ENCODE results near the gene TMEM132A. TPM values are rescaled to one million over a fixed set of nuclear protein-coding genes. Genes with fewer than 3 reads are reported as not detected.

Gene TMEM132A
- total and polyA plus RNA-seq, 10 donors: 5.6 to 15.6 (median 10.5) TPM

GRCh38 chr11:60985991-60986915, 62.0 kb downstream of the TMEM132A start:
- peak overlapping the region in 1 of 8 donors; percentile 15 for H3K4me3 ChIP-seq
- H3K27ac ChIP-seq: peak overlapping the region; percentile 33 to 88 (median 66)
- intact Hi-C loops (cut with DNase I; ENCODE audit: low total_unique reads): no loop called here

More at GRCh38 chr11:60985991-60986915, 62.0 kb downstream of the TMEM132A start:
- peak; percentile 91 for DNase-seq
- Histone ChIP-seq H3K36me3 (no peaks in the 10 kb centered on the region), H3K9me3 (no peaks in the 10 kb centered on the region), H3K4me1 (peaks cover 8 to 77% (median 38%) of the 10 kb centered on the region in 6 donors), H3K27me3 (replicated peaks in 1 of 7) (no peaks in the 10 kb centered on the region)
- WGBS, 5 donors: 62 to 67% (median 64%) methylated on average over 17 of the region's 17 CpGs
- TF ChIP-seq POLR2A (IDR thresholded peaks at IDR 0.05): no peak
- peak in 2 of 3 donors; percentile 67 to 74 for TF ChIP-seq POLR2AphosphoS5 (IDR thresholded peaks at IDR 0.05)

Small RNA genes lying within 50 kb of the gene (small RNA-seq; reads per million reads assigned to genes)
- 0 reads per million in 4 donors for gene RNU6-933P

Other genes with a start within 250 kb of the TMEM132A start
- not detected for gene MS4A8, start 224.8 kb upstream of the TMEM132A start, total RNA-seq
- under 1 TPM in 1 of 3 donors, not detected in 2; 0.19 TPM for gene MS4A8, start 224.8 kb upstream of the TMEM132A start, polyA plus RNA-seq
- not detected for gene MS4A18, start 199.7 kb upstream of the TMEM132A start, total RNA-seq
- gene MS4A18, start 199.7 kb upstream of the TMEM132A start, polyA plus RNA-seq: not detected
- gene MS4A15, start 167.6 kb upstream of the TMEM132A start, total RNA-seq: not detected
- not detected for gene MS4A15, start 167.6 kb upstream of the TMEM132A start, polyA plus RNA-seq
- gene MS4A10, start 139.1 kb upstream of the TMEM132A start, total RNA-seq: not detected
- gene MS4A10, start 139.1 kb upstream of the TMEM132A start, polyA plus RNA-seq: not detected
- 10 to 100 TPM in 6 of 7 donors, 1 to 10 TPM in 1; 8.3 to 21.6 (median 11.3) TPM for gene CCDC86, start 82.3 kb upstream of the TMEM132A start, total RNA-seq
- 10 to 100 TPM in 2 of 3 donors, 1 to 10 TPM in 1; 7.6 to 15.4 (median 13.3) TPM for gene CCDC86, start 82.3 kb upstream of the TMEM132A start, polyA plus RNA-seq
- gene PTGDR2, start 68.5 kb upstream of the TMEM132A start, total RNA-seq: 1 to 10 TPM in 1 of 7 donors, under 1 TPM in 5, not detected in 1; 0.16 to 1.1 (median 0.48) TPM
- gene PTGDR2, start 68.5 kb upstream of the TMEM132A start, polyA plus RNA-seq: under 1 TPM; 0.10 to 0.22 (median 0.14) TPM
- not detected for gene ZP1, start 56.9 kb upstream of the TMEM132A start, total RNA-seq
- gene ZP1, start 56.9 kb upstream of the TMEM132A start, polyA plus RNA-seq: under 1 TPM in 2 of 3 donors, not detected in 1; 0.05 to 0.07 TPM
- 10 to 100 TPM; 58.7 to 81.1 (median 73.4) TPM for gene PRPF19, start 17.9 kb upstream of the TMEM132A start, total RNA-seq
- gene PRPF19, start 17.9 kb upstream of the TMEM132A start, polyA plus RNA-seq: 10 to 100 TPM; 65.2 to 76.7 (median 66.4) TPM
- gene TMEM109, start 10.3 kb upstream of the TMEM132A start, total RNA-seq: 100 to 1,000 TPM in 6 of 7 donors, 10 to 100 TPM in 1; 82.1 to 125 (median 109) TPM
- gene TMEM109, start 10.3 kb upstream of the TMEM132A start, polyA plus RNA-seq: 10 to 100 TPM; 53.6 to 84.7 (median 84.5) TPM
- gene SLC15A3, start 27.7 kb downstream of the TMEM132A start, total RNA-seq: 100 to 1,000 TPM in 4 of 7 donors, 10 to 100 TPM in 3; 62.9 to 133 (median 114) TPM
- 100 to 1,000 TPM in 2 of 3 donors, 10 to 100 TPM in 1; 83.8 to 139 (median 115) TPM for gene SLC15A3, start 27.7 kb downstream of the TMEM132A start, polyA plus RNA-seq
- gene CD6, start 47.2 kb downstream of the TMEM132A start, total RNA-seq: 10 to 100 TPM; 13.4 to 47.6 (median 31.4) TPM
- 10 to 100 TPM; 10.9 to 21.8 (median 20.3) TPM for gene CD6, start 47.2 kb downstream of the TMEM132A start, polyA plus RNA-seq
- gene CD5, start 178.0 kb downstream of the TMEM132A start, total RNA-seq: 10 to 100 TPM in 6 of 7 donors, 1 to 10 TPM in 1; 9.2 to 27.4 (median 18.3) TPM
- gene CD5, start 178.0 kb downstream of the TMEM132A start, polyA plus RNA-seq: 1 to 10 TPM; 2.7 to 6.3 (median 4.9) TPM
- gene VPS37C, start 237.0 kb downstream of the TMEM132A start, total RNA-seq: 10 to 100 TPM; 15.7 to 32.3 (median 23.5) TPM
- gene VPS37C, start 237.0 kb downstream of the TMEM132A start, polyA plus RNA-seq: 10 to 100 TPM in 1 of 3 donors, 1 to 10 TPM in 2; 6.1 to 15.9 (median 8.9) TPM

All from spleen (tissue), 11 donors.